HG03571 (cell line): ENCODE data around the gene SPA17.

ENCODE experiments used
- ATAC-seq: cut with Tn5 transposase; IDR thresholded peaks from one replicate; pipeline ENCODE4 v1.9.1; 2021; ENCODE audit not compliant: unreplicated experiment

Gene SPA17

GRCh38 chr11:124673333-124674167, at the start of gene SPA17, which contains the start of gene SIAE:
Gene SPA17, plus strand, starts transcription at chr11:124673904. Its CDS starts 1,361 bp downstream, at chr11:124675265.
Gene SIAE, minus strand, starts transcription at chr11:124673739. Its CDS starts 31 bp downstream, at chr11:124673708.
- peak; percentile 88 for ATAC-seq

GRCh38 chr11:124625504-124626168, 48.1 kb upstream of the SPA17 start:
- ATAC-seq = no peak

- ATAC-seq = no peak
Observed at GRCh38 chr11:124627546-124627945, 46.2 kb upstream of the SPA17 start.

GRCh38 chr11:124629961-124630360, 43.7 kb upstream of the SPA17 start:
- ATAC-seq = no peak

- ATAC-seq = no peak
Observed at GRCh38 chr11:124633355-124633754, 40.3 kb upstream of the SPA17 start.

GRCh38 chr11:124635932-124636331, 37.8 kb upstream of the SPA17 start:
- ATAC-seq = no peak

- ATAC-seq = no peak
Observed at GRCh38 chr11:124638500-124638899, 35.2 kb upstream of the SPA17 start.

- no peak for ATAC-seq
Observed at GRCh38 chr11:124639186-124639585, 34.5 kb upstream of the SPA17 start.

- no peak for ATAC-seq
Observed at GRCh38 chr11:124640666-124641065, 33.0 kb upstream of the SPA17 start.

GRCh38 chr11:124642628-124643027, 31.1 kb upstream of the SPA17 start:
- no peak for ATAC-seq

GRCh38 chr11:124643042-124643604, 30.6 kb upstream of the SPA17 start:
- ATAC-seq = no peak

GRCh38 chr11:124643605-124644425, 29.9 kb upstream of the SPA17 start:
- ATAC-seq = no peak

- peak; percentile 52 for ATAC-seq
Observed at GRCh38 chr11:124644426-124645280, 29.1 kb upstream of the SPA17 start.

GRCh38 chr11:124646148-124646547, 27.6 kb upstream of the SPA17 start:
- ATAC-seq = no peak

GRCh38 chr11:124648610-124649009, 25.1 kb upstream of the SPA17 start:
- no peak for ATAC-seq

GRCh38 chr11:124656774-124657630, 16.7 kb upstream of the SPA17 start:
- ATAC-seq = no peak

- ATAC-seq = no peak
Observed at GRCh38 chr11:124657904-124658303, 15.8 kb upstream of the SPA17 start.

GRCh38 chr11:124658501-124658900, 15.2 kb upstream of the SPA17 start:
- no peak for ATAC-seq

- ATAC-seq = no peak
Observed at GRCh38 chr11:124658986-124659385, 14.7 kb upstream of the SPA17 start.
